ENCODE measurements around the gene PCSK7.

GRCh38 chr11:117175781-117176180 lies 56.1 kb downstream of the PCSK7 start:
- TF ChIP-seq CTCF (IDR thresholded peaks at IDR 0.05) (no peak), EZH2 (IDR thresholded peaks at IDR 0.05) (no peak)

Data from neural progenitor cell (in vitro differentiated cells).